HG02798 (cell line): ENCODE measurements around the gene REEP5.
A peak's percentile ranks its signal among the peaks of the same experiment; 100 is the strongest.
"Not testable (repeated sequence)": the region's sequence is repeated elsewhere in the genome, so short reads cannot be mapped to it uniquely, and the experiment has no call there.

ENCODE experiments used
- ATAC-seq: cut with Tn5 transposase; IDR thresholded peaks from one replicate; pipeline ENCODE4 v1.9.1; 2021; ENCODE audit warnings: mild to moderate bottlenecking; ENCODE audit not compliant: unreplicated experiment, poor library complexity

REEP5 gene

DNA sequence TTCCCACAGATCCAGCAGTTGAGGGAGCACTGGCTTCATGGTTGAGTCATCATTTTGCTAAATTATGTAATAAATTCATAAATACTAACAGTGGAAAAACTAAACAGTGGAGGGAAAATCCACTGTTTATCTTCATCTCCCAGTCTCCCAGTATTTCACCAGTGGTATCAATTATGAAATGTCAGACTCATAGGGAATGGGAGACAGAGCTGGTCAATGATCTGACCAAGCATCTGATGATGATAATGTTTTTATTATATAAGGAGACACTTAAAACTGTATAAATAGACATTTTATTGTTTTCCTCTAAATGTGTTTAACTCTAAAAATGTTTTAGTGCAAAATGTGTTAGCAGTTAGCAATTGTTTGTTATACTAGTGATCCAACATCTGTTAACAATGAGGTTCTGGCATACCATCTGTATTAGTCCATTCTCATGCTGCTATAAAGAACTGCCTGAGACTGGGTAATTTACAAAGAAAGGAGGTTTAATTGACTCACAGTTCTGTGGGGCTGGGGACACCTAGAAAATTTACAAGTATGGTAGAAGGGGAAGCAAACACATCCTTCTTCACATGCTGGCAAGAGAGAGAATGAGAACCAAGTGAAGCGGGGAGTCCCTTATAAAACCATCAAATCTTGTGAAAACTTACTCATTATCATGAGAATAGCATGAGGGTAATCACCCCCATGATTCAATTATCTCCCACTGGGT, 11.8 kb upstream of the REEP5 start:
- no peak for ATAC-seq

DNA sequence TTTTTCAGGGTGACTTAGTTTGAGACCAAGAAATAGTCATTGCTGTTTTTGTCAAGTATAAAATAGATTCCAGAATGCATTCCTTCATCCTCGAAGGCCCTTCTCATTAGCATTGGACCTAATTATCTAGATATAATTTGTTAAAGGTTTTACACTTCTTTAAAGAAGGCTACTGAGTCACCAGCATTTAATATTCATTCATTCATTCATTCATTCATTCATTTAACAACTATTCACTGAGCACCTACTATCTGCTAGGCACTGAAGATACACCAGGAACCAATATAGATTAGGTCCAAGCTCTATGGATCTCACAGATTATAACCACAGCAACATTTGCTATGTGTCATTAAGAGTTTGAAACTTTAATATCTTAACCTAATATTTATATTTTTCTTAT, 11.1 kb upstream of the REEP5 start:
- no peak for ATAC-seq

DNA sequence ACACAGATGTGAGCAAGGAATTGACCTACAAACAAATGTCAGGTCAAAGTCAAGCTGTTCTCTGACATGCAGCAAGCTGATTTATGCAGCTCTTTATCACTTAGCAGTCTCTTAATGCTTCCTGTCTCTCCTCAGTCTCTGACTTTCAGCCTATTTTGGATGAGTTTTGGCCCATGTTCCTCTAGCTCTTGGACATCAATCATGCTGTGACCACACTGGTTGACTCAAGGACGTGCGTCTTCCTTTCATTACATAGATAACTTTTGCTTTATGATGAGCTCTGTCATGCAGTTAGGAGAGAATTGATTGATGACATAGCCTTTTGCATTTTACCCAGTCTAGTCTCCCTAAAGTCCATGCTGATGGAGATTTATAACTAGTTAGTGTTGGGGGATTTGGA, 9.4 kb upstream of the REEP5 start:
- ATAC-seq = no peak

DNA sequence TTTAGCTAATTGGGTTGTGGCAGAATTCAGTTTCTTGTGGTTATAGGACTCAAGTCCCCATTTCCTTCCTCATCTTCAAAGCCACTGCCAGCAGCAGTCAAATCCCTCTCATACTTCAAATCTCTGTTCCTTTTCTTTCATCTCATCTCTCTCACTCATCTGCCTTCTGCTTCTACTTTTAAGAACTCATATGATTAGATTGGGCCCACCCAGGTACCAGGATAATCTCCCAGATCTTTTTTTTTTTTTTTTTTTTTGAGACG, 8.0 kb upstream of the REEP5 start:
- ATAC-seq = peak; percentile 31

DNA sequence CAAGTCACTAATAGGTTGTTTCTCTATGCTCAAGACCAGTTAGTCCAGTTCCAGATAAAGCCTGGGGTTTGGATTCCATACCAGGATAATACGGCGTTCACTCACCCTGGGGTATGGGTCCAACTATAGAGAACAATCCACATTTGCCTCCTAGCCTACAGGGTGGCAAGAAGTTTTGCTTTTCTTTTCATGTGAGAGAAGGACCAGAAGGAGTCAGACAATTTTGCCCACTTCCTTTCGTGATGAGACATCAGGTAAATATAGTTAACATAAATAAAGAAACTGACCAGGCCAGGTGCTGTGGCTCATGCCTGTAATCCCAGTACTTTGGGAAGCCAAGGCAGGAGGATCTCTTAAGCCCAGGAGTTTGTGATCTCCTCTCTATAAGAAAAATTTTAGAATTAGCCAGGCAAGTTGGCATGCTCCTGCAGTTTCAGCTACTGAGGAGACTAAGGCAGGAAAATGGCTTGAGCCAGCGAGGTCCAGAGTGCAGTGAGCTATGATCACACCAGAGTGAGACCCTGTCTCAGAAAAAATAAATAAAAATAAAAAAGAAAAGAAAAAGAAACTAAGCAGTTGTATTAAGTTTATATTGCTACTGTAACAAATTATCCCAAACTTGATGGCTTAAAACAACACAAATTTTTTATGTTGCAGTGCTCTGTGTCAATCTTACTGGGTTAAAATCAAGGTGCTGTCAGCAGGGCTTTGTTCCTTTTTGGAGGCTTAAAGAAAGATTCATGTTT, 7.5 kb upstream of the REEP5 start:
- ATAC-seq = peak; percentile 75

DNA sequence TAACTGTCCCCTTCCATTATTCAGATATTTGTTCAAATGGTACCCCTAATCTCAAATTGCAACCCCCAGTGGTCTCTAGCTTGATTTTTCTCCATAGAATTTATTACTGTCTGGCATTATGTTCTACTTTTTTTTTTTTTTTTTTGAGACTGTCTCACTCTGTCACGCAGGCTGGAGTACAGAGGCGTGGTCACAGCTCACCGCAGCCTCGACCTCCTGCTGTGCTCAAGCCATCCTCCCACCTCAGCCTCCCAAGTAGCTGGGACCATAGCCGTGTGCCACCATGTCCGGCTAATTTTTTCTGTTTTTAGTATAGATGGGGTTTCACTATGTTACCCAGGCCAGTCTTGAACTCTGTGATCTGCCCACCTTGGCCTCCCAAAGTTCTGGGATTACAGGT, 2.0 kb upstream of the REEP5 start:
- no peak for ATAC-seq

DNA sequence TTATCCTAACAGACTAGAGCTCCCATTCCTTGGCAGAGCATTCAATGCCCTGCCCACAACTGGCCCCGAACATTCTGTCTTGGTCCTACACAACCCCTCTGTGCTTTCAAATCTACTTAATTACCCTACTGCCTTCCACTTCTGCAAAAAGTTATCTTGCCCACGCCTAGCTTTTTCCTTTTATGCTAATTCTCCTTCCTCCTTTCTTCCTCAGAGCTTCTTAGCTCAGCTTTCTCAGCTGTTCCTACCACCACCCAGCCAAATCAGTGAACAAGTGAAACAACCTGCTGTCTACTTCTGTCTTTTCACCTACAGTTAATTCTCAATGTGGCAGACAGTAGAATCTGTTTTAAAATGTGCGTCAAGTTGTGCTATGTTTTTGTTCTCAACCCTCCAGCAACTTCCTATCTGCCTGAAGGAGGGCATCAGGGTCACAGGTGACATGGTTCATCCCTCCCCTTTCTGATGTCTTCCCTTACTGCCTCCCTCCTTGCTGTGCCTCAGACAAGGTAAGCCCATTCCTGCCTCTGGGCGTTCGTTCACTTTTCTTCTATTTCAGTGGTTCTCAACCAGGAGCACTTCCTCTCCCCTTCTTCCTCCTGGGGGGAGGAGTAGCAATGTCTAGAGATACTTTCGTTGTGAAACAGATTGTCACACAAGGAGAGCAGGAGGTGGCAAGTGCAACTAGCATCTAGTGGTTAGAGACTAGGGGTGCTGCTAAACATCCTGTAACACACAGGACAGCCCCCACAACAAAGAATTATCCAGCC, 1.3 kb upstream of the REEP5 start:
- ATAC-seq = peak; percentile 38

DNA sequence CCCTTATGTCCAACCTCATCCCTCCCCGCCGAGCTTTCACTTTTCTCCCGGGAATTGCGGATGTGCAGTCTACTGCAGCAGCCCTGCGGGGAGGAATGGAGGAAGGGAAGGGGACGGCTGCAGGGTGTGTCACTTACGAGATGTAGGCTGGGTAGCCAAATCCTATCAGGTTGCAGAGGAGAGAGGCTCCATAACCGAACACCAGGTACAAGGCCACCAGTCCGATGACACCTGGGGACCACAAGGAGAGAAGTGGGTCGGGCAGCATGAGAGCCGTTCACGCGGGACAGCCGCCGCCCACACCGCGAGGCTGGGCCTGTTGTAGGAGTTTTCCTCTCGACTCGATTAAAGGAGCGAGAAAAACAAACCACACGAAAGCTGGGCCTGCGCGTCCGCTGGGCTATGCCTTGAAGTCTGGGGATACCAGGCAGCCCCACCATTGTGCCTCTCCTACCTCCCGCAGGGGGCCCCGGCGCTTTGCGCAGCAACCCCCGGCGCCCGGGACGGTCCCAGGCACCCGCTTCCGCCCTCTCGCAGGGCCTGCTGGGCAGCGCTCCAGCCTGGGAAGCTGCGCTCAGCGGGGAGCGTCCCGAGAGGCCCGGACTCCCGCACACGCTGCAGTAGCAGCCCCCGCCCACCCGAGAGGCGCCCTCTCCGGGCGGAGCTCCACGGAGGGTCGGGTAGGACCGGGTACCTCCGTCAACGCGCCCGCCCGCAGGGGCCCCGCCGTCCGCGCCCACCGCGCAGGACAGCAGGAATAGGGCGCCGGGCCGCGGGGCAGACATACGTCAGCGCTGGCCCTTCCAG, 798 bp downstream of the REEP5 start:
- ATAC-seq = peak; percentile 46

DNA sequence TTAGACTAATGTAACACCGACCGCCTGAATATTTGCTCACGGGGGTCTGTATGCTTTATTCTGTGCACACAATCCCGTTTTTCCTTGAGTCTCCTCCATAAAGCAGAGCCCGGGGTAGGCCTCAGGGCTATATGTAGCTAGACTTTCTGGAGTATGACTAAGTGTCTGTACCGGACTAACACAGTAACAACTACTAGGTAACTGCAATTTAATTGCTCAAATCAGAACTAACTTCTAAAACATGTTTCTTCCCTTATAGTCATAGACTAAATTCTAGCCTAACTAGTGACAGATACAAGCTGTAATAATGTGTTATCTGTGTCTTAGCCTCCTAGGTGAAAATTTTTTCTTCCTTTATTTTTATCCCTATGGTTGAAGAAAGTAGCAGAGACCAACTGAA, 2.1 kb downstream of the REEP5 start:
- ATAC-seq = no peak

DNA sequence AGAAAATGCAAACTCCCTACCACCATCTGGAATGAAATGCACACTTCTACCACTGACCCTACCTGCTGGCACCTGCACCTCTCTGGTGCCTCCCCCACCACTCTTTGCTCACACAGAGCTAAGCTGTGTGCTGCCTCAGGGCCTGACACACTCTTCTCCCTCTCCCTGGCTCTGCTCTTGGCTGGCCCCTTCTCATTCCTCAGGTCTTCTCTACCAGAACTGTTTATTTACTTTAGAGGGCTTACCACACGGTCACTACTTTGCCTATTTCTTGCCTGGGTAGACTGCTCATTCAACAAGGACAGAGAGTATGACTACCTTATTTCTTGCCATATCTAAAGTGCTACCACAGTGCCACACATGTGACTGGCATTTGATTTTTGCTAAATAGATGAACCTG, 3.3 kb downstream of the REEP5 start:
- no peak for ATAC-seq

DNA sequence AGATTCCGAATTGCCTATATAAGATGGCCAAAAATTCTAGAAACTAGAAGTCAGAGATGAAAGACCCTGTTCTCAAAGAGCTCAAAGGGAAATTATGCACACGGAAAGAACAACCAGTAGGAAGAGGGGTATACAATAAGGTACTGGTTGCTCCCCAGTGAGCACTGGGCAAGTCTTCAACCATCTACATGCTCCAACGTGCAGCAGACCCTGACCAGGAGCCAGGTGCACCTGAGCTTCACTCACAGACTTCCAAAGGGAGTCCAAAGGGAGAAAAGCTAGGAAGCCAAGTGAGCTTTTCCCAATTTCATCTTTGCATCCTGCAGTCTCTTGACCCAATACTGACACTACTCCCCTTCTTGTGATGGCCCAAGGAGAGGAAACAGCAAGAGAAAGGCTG, 3.9 kb downstream of the REEP5 start:
- no peak for ATAC-seq

DNA sequence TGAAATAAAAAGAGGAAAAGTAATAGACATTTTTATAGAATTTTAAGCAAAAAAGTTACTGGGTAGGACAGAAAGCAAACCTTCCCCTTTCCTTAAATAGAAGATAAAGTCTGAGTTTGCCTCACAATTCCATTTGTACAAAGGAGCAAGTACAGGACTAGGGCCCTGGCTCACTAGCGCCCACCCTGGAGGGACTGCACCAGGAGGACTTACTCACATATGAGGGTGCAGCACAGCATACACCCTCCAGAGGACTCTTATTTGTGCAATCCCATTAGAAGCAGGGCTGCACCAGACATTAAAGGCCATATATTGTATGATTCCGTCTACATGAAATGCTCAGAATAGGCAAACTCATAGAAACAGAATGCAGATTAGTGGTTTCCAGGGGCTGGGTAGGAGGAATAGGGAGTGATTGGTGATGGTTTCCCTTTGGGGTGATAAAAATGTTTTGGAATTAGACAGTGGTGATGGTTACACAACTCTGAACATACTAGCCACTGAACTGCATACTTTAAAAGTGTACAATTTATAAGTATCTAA, 4.5 kb downstream of the REEP5 start:
- no peak for ATAC-seq

DNA sequence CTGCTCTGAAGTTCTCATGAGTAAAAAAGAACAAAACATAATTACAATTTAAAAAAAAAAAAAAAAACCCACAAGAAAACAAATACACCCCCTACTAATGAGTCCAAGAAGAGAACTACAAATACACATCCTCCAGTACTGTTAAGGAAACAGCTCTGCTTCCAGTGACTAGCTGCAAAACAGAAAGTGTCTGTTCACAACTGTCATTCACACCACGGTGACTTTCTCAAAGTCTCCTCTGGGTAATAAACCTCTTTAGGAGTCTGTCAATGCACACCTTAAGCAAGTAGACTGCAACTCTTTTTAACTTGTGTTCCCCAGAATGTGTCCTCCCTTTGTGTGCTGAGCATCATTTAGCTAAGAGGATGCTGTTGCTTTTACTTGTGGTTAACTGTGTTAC, 6.2 kb downstream of the REEP5 start:
- peak; percentile 49 for ATAC-seq

DNA sequence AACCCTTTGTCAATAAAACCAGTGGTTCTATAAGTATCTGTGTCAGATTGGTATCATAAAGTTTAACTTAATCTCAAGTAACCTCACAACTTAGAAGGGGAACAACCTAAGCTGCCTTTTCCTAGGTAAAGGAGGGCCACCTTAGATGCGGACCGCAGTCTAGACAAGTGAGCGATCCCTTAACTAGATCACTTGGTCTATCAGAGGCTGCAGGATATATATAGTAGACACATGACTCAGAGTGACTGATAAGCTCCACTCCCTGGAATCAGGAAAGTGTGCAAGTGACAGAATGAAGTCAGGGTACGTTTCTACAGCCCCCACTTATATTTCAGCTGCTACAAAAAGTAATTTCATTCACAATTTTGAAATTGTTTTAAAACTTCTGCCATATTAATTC, 7.4 kb downstream of the REEP5 start:
- ATAC-seq = no peak

DNA sequence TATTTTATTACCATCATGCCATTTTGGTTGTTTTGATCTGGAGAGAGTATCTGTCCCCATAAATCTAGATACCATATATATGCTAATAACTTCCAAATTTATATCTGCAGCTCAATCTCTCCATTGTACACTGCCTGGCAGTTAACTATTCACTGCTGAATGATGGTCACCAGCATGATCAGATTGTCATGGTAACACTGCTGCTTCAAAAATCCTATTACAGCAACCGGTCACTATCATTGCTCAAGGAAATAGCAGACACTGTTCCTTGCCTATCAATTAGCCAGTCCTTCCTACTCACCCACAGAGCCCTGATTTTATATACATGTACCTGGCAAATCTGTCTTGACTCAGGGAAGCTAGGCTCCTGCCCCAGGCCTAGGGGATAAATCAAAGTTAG, 11.5 kb downstream of the REEP5 start:
- ATAC-seq = no peak

DNA sequence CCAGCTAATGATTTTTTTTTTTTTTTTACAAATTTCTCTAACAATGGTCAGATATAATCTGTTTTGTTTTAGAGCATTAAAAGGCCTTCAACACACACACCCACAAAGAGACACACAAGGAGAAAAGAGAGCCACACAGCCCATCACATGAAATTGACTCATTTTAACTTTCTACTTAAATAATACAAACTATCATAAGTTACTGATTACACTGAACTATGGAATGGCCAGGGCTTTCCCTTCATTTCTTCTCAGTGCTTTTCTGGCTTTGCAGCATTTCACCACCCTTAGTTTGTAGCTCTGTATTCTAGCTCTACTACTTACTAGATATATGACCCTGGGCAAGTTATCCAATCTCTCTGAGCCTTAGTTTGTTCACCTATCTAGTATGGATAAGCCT, 13.2 kb downstream of the REEP5 start:
- no peak for ATAC-seq

DNA sequence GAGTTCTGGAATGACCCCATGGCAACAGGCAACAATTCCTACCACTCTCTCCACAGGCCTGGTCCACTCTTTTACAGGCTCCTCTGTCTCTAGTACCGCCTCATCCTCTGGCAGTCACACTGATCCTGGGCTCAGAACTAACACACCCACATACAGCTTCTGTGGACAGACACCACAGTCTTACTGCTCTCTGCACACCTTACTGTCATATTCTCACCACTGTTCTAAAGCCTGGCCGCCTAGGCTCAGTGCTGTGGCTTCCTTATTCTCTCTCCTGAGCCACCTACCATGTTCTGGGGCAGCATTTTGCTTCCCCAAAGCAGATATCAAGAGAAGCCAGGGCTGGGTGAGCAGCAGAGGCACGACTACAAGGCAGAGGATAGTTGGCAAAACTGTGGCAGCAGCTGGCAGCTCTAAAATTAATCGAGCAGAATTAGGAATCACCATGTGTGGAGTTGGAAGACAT, 14.8 kb downstream of the REEP5 start:
- ATAC-seq = peak; percentile 42

DNA sequence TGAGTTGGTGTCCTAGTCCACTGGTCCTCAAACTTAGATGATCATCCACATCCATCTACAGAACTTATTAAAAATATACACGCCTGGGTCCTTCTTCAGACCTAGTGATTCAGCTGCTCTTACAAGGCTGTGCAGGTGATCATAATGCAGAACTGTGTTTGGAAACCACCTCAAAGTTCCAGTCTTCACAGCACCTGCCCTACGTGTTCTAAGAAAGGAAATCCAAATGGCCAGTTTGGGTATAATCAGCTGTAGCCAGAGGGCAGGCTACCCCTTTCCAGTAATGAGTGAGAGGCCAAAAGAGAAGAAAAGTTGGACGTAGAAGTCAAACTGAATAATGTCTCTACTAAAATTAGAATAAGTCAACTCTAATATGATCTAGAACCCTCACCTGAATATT, 15.4 kb downstream of the REEP5 start:
- no peak for ATAC-seq

DNA sequence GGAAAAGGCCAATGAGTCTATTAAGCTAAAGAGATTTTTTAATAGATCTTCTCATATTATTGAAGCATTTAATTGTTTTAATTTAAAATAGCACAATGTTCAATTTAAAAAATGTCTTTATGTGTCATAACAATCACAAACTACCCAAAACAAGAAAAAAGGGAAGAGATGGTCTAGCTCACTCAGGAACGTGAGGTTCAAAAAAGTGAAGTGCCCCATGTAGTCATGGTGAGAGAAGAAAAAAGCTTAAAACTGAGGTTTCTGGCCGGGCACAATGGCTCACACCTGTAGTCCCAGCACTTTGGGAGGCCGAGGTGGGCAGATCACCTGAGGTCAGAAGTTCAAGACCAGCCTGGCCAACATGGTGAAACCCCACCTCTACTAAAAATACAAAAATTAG, 17.0 kb downstream of the REEP5 start:
- not testable (repeated sequence) for ATAC-seq

DNA sequence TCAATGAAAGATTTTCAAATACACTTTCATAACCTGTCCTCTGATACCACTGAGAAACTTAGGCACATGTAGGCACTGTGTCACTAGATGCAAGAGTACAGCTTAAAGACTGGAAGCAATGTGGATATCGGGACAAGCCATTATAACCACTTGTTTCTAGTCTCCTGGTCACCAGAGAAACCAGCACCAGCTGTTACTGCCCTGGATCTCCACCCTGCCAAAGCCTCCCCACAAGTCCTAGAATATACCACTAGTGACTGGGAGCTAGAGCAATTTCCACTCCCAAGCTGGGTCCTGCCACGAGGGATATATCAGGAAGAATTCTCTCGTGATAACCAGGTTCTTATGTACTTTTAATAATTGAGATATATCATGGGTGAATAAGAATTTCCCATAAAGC, 19.5 kb downstream of the REEP5 start:
- ATAC-seq = no peak
